GM18951 (cell line): ENCODE results near the gene PDE4B.

Experiments
- POLR2A ChIP-seq: IDR thresholded peaks from 4 replicates; pipeline ENCODE4 v1.6.1; 2011; ENCODE audit warnings: mild to moderate bottlenecking; ENCODE audit not compliant: insufficient read length, insufficient read depth; ENCODE audit errors: extremely low read depth
- in situ Hi-C: fragments of 300-500 bp; cut with MboI; formaldehyde crosslinking; loops from one replicate; pipeline ENCODE4 v1.12.0; 2022; ENCODE audit warnings: low sequenced_read_pairs, mixed read lengths, inconsistent platforms; ENCODE audit not compliant: unreplicated experiment

The PDE4B gene

GRCh38 chr1:66370462-66370971 lies 577.8 kb downstream of the PDE4B start:
- no peak for TF ChIP-seq POLR2A
- in situ Hi-C loops, result loop anchor here (10.0 kb wide), 2 partner anchors 74 to 116 kb away; no protein-coding TSS in a partner anchor

- TF ChIP-seq POLR2A, result no peak
- in situ Hi-C loops, result loop anchor here (10.0 kb wide), 2 partner anchors 73 to 117 kb away; no protein-coding TSS in a partner anchor
Observed at GRCh38 chr1:66371233-66372005, 578.7 kb downstream of the PDE4B start.

- TF ChIP-seq POLR2A, result peak; percentile 27
- in situ Hi-C loops, result loop anchor here (10.0 kb wide), 2 partner anchors 72 to 118 kb away; no protein-coding TSS in a partner anchor
Observed at GRCh38 chr1:66372522-66373101, 579.9 kb downstream of the PDE4B start.

- TF ChIP-seq POLR2A, result no peak
- in situ Hi-C loops, result loop anchor here (10.0 kb wide), 2 partner anchors 72 to 118 kb away; no protein-coding TSS in a partner anchor
Observed at GRCh38 chr1:66373157-66373591, 580.5 kb downstream of the PDE4B start.

GRCh38 chr1:66374148-66374547 lies 581.5 kb downstream of the PDE4B start:
- in situ Hi-C loops, result loop anchor here (10.0 kb wide), 2 partner anchors 71 to 119 kb away; no protein-coding TSS in a partner anchor
- no peak for TF ChIP-seq POLR2A

- in situ Hi-C loops, result loop anchor here (10.0 kb wide), 2 partner anchors 70 to 120 kb away; no protein-coding TSS in a partner anchor
- TF ChIP-seq POLR2A, result no peak
Observed at GRCh38 chr1:66374561-66375111, 581.9 kb downstream of the PDE4B start.

- no peak for TF ChIP-seq POLR2A
- in situ Hi-C loops, result loop anchor here (10.0 kb wide), 2 partner anchors 70 to 120 kb away; no protein-coding TSS in a partner anchor
Observed at GRCh38 chr1:66375125-66375524, 582.4 kb downstream of the PDE4B start.

GRCh38 chr1:66380452-66381212 lies 587.9 kb downstream of the PDE4B start:
- in situ Hi-C loops, result no loop called here
- TF ChIP-seq POLR2A, result peak; percentile 28

- TF ChIP-seq POLR2A, result no peak
- in situ Hi-C loops, result no loop called here
Observed at GRCh38 chr1:66381621-66382275, 589.1 kb downstream of the PDE4B start.

- TF ChIP-seq POLR2A, result no peak
- in situ Hi-C loops, result no loop called here
Observed at GRCh38 chr1:66383168-66383567, 590.5 kb downstream of the PDE4B start.

GRCh38 chr1:66383611-66384010 lies 590.9 kb downstream of the PDE4B start:
- TF ChIP-seq POLR2A, result no peak
- in situ Hi-C loops, result no loop called here
